ENCODE data around the gene CLEC20A. TPM values are rescaled to one million over a fixed set of nuclear protein-coding genes. Genes with fewer than 3 reads are reported as not detected.

CLEC20A gene
- not detected for total RNA-seq

- Mint-ChIP-seq H3K27ac (no peak within 1 kb of the TSS), H3K4me3 (no peak within 1 kb of the TSS), H3K4me1 (no peaks in the 10 kb centered on the region), H3K27me3 (peaks cover 3% of the 10 kb centered on the region), H3K9me3 (no peaks in the 10 kb centered on the region), H3K36me3 (ENCODE audit: low read depth) (no peaks in the 10 kb centered on the region)
- ATAC-seq (replicated peaks): no peak
Measured at GRCh38 chr1:178496410-178497135, at the start of gene CLEC20A. Gene CLEC20A (minus strand): TSS chr1:178496964. CDS start chr1:178496939, 25 bp downstream.

GRCh38 chr1:178544531-178544930 lies 47.8 kb upstream of the CLEC20A start:
- ATAC-seq (replicated peaks): no peak
- Mint-ChIP-seq H3K36me3 (ENCODE audit: low read depth) (no peaks in the 10 kb centered on the region), H3K27ac (no peak overlapping the region), H3K4me1 (no peaks in the 10 kb centered on the region), H3K9me3 (no peaks in the 10 kb centered on the region), H3K4me3 (peak overlapping the region; percentile 23), H3K27me3 (no peaks in the 10 kb centered on the region)

- no peaks in the 10 kb centered on the region for H3K36me3 Mint-ChIP-seq (ENCODE audit: low read depth)
- H3K27ac Mint-ChIP-seq: no peak overlapping the region
- ATAC-seq (replicated peaks): no peak
- H3K9me3 Mint-ChIP-seq: no peaks in the 10 kb centered on the region
- no peaks in the 10 kb centered on the region for H3K4me1 Mint-ChIP-seq
- no peaks in the 10 kb centered on the region for H3K27me3 Mint-ChIP-seq
- H3K4me3 Mint-ChIP-seq: peak overlapping the region; percentile 84
Measured at GRCh38 chr1:178543290-178543607, 46.5 kb upstream of the CLEC20A start.

GRCh38 chr1:178542554-178543289 lies 46.0 kb upstream of the CLEC20A start:
- H3K27ac Mint-ChIP-seq: peak overlapping the region; percentile 87
- no peaks in the 10 kb centered on the region for H3K4me1 Mint-ChIP-seq
- H3K36me3 Mint-ChIP-seq (ENCODE audit: low read depth): no peaks in the 10 kb centered on the region
- peak; percentile 92 for ATAC-seq (replicated peaks)
- H3K9me3 Mint-ChIP-seq: no peaks in the 10 kb centered on the region
- no peaks in the 10 kb centered on the region for H3K27me3 Mint-ChIP-seq
- peak overlapping the region; percentile 84 for H3K4me3 Mint-ChIP-seq

GRCh38 chr1:178541829-178542553 lies 45.2 kb upstream of the CLEC20A start:
- H3K4me1 Mint-ChIP-seq: no peaks in the 10 kb centered on the region
- no peaks in the 10 kb centered on the region for H3K9me3 Mint-ChIP-seq
- no peaks in the 10 kb centered on the region for H3K27me3 Mint-ChIP-seq
- no peaks in the 10 kb centered on the region for H3K36me3 Mint-ChIP-seq (ENCODE audit: low read depth)
- H3K4me3 Mint-ChIP-seq: peak overlapping the region; percentile 84
- H3K27ac Mint-ChIP-seq: peak overlapping the region; percentile 87
- peak; percentile 77 for ATAC-seq (replicated peaks)

GRCh38 chr1:178541379-178541778 lies 44.6 kb upstream of the CLEC20A start:
- H3K27me3 Mint-ChIP-seq: no peaks in the 10 kb centered on the region
- ATAC-seq (replicated peaks): no peak
- H3K4me1 Mint-ChIP-seq: no peaks in the 10 kb centered on the region
- H3K4me3 Mint-ChIP-seq: peak overlapping the region; percentile 84
- H3K27ac Mint-ChIP-seq: peak overlapping the region; percentile 87
- no peaks in the 10 kb centered on the region for H3K36me3 Mint-ChIP-seq (ENCODE audit: low read depth)
- no peaks in the 10 kb centered on the region for H3K9me3 Mint-ChIP-seq

- H3K4me3 Mint-ChIP-seq: peak overlapping the region; percentile 84
- no peaks in the 10 kb centered on the region for H3K36me3 Mint-ChIP-seq (ENCODE audit: low read depth)
- no peak for ATAC-seq (replicated peaks)
- no peak overlapping the region for H3K27ac Mint-ChIP-seq
- no peaks in the 10 kb centered on the region for H3K27me3 Mint-ChIP-seq
- no peaks in the 10 kb centered on the region for H3K9me3 Mint-ChIP-seq
- no peaks in the 10 kb centered on the region for H3K4me1 Mint-ChIP-seq
Measured at GRCh38 chr1:178540646-178541045, 43.9 kb upstream of the CLEC20A start.

GRCh38 chr1:178540204-178540603 lies 43.4 kb upstream of the CLEC20A start:
- H3K9me3 Mint-ChIP-seq: no peaks in the 10 kb centered on the region
- no peaks in the 10 kb centered on the region for H3K4me1 Mint-ChIP-seq
- H3K27me3 Mint-ChIP-seq: no peaks in the 10 kb centered on the region
- no peak for ATAC-seq (replicated peaks)
- H3K36me3 Mint-ChIP-seq (ENCODE audit: low read depth): no peaks in the 10 kb centered on the region
- H3K4me3 Mint-ChIP-seq: no peak overlapping the region
- H3K27ac Mint-ChIP-seq: no peak overlapping the region

GRCh38 chr1:178539291-178539690 lies 42.5 kb upstream of the CLEC20A start:
- H3K4me3 Mint-ChIP-seq: no peak overlapping the region
- H3K27me3 Mint-ChIP-seq: no peaks in the 10 kb centered on the region
- no peak for ATAC-seq (replicated peaks)
- no peaks in the 10 kb centered on the region for H3K9me3 Mint-ChIP-seq
- H3K4me1 Mint-ChIP-seq: no peaks in the 10 kb centered on the region
- H3K27ac Mint-ChIP-seq: no peak overlapping the region
- no peaks in the 10 kb centered on the region for H3K36me3 Mint-ChIP-seq (ENCODE audit: low read depth)

- Mint-ChIP-seq H3K9me3 (no peaks in the 10 kb centered on the region), H3K27ac (no peak overlapping the region), H3K4me1 (no peaks in the 10 kb centered on the region), H3K27me3 (no peaks in the 10 kb centered on the region), H3K36me3 (ENCODE audit: low read depth) (no peaks in the 10 kb centered on the region), H3K4me3 (no peak overlapping the region)
- ATAC-seq (replicated peaks): no peak
Measured at GRCh38 chr1:178538192-178538916, 41.6 kb upstream of the CLEC20A start.

- ATAC-seq (replicated peaks): no peak
- Mint-ChIP-seq H3K27me3 (no peaks in the 10 kb centered on the region), H3K4me1 (no peaks in the 10 kb centered on the region), H3K9me3 (no peaks in the 10 kb centered on the region), H3K36me3 (ENCODE audit: low read depth) (no peaks in the 10 kb centered on the region), H3K27ac (no peak overlapping the region), H3K4me3 (no peak overlapping the region)
Measured at GRCh38 chr1:178537382-178538090, 40.8 kb upstream of the CLEC20A start.

- H3K27ac Mint-ChIP-seq: no peak overlapping the region
- H3K4me1 Mint-ChIP-seq: peaks cover 4% of the 10 kb centered on the region
- peaks cover 3% of the 10 kb centered on the region for H3K27me3 Mint-ChIP-seq
- H3K9me3 Mint-ChIP-seq: no peaks in the 10 kb centered on the region
- ATAC-seq (replicated peaks): peak; percentile 59
- H3K36me3 Mint-ChIP-seq (ENCODE audit: low read depth): no peaks in the 10 kb centered on the region
- H3K4me3 Mint-ChIP-seq: no peak overlapping the region
Measured at GRCh38 chr1:178536844-178537371, 40.1 kb upstream of the CLEC20A start.

- H3K27ac Mint-ChIP-seq: no peak overlapping the region
- peaks cover 4% of the 10 kb centered on the region for H3K4me1 Mint-ChIP-seq
- no peak for ATAC-seq (replicated peaks)
- no peak overlapping the region for H3K4me3 Mint-ChIP-seq
- H3K9me3 Mint-ChIP-seq: no peaks in the 10 kb centered on the region
- peaks cover 3% of the 10 kb centered on the region for H3K27me3 Mint-ChIP-seq
- H3K36me3 Mint-ChIP-seq (ENCODE audit: low read depth): no peaks in the 10 kb centered on the region
Measured at GRCh38 chr1:178536329-178536728, 39.6 kb upstream of the CLEC20A start.

Measured in activated T-helper 17 cell treated with anti-CD3 and anti-CD28 coated beads, Interleukin-2, amount 50 U/mL, for 72 hours (primary cell).